ENCODE data around the gene RHBDD1.

DNA sequence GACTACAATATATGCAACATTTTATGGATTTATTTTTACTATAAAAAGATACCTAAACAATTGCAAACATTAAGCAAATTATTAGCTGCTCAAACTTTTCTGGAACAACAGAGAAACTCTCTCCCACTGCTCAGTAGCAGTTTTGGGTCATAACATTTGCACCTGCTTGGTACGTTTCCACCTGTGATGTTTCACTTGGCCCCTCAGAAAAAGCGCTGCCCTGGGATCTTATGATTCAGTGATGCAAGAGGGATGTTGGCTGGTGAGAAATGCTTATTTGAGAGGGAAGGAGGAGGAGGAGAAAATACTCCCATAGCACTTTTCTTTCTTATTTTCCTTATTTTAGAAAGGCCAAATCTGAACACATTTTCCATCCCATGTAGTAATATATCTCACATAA, 45.4 kb upstream of the RHBDD1 start:
- TF ChIP-seq CTCF (conservative IDR thresholded peaks at IDR 0.05) (no peak), ZFX (IDR thresholded peaks at IDR 0.05) (no peak)
